Activated CD4-positive, CD25-positive, alpha-beta regulatory T cell (primary cell): ENCODE results near the gene CTSD.

Experiments used
- DNase-seq, 4 experiments: peaks; one replicate each; lab custom pipeline; 2025; lab: John Stamatoyannopoulos, UW

Gene CTSD

DNA sequence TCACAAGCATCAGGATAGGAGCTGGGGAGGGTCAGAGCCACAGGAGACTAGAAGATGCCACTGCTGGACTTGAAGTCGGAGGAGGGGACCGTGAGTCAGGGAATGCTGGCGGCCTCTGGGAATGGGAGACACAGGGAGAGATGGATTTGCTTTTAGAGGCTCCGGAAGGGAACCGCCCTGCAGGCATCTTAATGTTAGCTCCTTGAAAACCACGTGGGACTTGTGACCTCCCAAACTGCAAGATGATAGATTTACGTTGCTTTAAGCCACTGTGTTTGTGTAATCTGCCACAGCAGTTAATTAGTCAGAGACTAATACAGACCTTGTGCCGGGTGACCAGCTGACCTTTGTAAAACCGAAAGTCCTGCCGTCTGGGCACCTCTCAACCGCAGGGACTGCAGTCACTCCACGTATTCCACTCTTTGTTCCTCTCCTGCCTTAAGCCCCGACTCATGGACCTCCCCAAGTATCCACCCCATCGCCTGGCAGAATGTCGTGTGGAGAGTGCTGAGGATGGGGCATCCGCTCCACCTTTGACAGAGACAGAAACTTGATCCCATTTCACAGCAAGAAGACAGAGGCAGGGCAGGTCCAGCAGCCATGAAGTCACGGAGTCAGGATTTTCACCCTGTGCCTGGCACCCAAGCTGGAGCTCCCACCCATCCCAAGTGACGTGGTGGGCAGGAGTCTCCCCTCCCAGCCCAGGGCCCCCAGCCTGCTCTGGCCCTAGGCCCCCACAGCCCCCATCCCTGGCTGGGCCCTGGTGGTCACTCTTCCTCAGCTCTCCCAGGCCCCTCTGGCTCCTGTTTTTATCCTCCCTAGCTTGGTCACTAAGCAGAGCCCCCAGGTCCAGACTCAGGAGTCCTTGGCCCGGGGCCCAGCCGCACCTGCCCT is 19.4 kb upstream of the CTSD start:
- no peak for DNase-seq

DNA sequence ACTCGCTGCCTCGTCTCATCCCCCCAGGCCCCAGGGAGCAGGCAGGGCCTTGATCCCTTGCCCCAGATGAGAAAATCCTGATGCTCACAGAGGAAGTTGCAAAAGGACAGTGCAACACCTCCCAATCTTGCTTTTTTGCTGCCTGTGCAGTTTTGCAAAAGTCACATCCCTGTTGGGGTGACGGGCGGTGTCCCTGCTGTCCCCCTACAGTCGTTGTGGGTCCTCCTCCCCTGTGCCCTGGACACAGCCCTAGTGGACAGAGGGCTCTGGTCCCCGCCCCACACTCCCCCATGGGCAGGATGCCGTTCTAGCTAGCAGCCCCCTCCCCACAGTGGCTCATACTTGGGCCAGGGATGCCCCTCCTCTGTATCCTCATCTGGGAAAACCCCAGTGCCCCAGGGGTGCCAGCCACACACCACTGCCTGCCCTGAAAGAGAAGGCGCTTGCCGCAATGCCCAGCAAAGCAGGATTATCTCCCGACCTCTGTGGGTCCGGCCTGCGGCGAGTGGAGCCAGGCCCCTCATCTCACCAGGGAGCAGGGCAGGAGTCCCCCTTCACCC is 18.4 kb upstream of the CTSD start:
- no peak for DNase-seq

DNA sequence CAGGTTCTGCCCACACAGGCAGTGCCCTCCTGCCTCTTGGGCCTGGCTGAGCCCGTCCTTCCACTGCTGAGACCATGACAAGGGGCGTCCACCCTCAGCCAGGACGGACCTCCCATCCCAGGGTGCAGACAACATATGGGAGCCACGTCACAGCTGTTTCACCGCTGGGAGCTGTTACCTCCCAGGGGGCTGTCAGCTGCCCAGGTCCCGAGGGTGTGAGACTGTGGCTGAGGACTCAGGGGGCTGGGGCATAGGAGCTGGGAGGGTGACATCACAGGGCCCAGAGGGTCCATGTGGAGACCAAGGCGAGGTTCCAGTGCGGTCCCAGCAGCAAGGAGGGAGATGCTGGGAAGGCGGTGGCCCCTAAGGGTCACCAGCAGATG is 17.9 kb upstream of the CTSD start:
- no peak for DNase-seq

DNA sequence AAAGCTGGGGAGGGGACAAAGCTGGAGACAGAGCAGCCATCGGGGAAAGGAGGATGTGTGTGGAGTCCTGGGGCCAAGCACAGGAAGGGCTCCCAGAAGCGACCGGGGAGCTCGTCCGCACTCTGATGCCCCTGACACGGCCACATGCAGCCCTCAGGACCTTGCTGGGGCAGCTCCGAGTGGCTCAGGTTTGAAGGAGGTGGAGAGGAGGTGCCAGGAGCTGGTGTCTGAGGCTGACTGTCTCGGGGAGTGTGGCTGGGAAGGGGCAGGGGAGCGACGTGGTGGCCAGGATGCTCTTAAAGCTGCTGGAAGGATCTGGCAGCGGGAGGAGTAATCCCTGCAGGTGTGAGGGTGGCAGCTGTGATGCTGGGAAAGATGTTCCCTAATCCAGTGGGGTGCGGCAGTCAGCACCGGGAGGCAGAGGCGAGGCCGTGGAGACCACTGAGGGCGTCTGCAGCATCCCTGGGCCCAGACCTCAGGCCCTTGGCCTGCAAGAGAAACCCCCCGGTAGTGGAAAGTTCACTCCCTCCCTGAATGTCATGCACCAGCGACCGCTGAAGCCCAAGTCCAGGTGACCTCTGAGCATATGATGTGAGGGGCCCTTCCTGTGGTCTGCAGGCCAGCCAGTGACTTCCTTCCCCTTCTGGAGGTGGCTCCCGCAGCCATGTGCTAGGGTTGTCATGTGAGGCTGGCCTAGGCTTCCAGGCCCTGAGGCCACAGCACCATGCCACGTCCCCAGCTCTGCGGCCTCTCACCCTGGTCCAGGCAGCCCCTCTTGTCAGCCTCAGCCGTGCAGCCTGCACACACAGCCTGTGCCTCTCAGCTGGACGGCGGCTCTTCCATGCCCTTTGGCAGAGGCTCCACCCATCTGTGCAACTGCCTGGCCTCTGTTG is 17.2 kb upstream of the CTSD start:
- DNase-seq: no peak

DNA sequence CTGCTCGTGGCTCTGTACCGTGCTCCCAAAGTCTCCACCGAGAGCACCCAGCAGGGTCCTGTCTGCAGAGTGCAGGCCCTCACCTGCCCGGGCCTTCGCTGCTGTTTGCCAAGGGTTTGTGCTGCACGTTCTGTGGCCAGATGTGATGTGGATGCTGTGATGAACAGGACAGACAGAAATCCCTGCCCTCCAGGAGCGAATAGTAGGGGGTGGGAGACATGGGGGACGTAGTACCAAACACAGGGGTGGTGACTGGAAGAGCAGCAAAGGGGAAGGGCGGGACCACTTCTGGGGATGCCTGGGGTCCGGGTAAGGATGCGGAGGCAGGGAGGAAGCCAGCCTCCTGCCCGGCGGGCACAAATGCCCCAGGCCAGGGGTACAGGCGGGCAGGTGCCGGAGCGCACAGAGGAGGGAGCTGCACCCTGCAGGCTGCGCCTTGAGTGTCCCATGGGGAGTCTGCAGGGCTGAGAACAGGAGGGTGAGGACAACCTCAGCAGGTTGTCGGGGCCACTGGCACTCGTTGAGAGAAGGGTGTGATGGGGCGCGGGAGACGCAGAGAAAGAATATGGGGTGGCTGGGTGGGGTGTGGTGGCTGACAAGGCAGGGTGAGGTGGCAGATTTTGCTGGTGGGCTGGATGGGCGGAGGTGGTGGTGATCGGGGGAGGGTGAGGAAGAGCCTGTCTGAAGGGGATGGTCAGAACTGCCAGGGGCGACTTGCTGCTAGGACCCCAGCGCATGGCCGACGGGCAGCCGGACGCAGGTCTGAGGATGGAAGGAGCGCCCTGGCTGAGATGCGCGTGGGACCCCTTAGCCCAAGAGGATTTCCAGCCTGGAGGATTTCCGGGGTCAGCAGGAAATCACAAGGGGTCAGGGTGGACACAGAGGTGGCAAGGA is 16.3 kb upstream of the CTSD start:
- DNase-seq: no peak

DNA sequence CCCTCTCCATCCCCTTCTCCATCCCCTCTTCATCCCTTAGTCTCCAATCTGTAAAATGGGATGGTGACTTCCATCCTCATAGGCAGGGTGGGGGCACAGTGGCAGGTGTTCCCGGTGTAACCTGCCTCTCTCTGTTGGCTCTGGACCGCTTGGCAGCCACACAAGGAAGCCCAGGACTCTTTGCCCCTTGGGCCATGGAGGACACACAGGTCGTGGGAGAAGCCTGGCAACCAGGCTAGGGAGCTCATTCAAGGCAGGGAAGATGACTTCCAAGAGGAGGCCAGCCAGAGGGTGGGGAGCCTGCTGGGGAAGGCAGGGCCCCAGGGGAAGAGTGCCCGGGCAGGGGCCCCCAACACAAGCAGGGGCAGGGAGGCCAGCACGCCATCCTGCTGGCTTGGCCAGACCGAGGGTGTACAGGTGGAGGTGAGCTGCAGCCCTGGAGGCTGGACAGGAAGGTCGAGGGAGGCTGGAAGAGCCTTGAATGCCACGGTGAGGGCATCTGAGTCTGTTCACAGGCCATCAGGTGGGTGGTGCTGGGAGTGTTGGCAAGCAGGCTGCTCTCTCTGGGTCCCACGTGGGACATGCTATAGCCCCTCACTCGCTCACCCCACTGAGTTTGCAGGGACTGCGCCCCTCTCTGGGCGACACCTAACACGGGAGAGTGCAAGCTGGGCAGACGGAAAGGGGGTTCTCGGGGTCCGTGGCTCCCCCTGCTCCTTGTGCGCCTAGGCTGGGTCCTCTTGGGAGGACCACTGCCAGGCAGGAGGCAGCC is 15.5 kb upstream of the CTSD start:
- no peak for DNase-seq

DNA sequence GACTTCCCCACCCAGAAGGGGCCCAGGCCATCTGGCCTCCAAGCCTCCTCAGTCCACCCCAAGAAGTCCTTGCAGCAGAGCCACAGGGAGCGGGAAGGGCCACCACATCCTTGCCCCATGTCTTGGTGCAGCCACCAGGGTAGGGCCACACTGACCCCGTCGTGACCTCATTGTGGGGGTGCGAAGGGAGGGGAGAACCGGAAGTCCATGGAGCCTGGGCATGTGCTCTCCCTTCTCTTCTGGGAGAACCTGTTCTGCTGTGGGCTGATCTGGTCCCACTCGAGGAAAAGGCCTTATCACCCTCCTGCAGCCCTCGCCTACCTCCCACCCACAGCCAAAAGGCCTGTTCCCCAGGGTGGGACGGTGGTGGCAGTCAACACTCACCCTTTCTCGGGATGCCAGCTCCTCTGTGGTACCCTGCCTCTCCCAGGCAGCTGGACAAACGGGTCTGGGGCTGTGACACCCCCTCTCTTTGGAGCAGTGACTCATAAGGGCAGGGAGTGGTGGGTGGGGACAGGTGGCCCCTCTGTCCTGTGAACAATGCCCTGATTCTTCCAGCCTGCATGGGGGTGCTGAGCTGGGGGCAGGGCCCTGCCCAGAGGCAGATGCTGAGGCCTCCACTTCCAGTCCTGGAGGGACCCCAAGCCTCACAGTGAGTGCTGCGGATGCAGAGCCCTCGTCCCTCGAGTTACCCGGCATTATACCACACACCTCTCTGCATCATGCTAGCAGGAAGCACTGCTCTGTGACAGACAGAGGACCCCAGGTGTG is 14.6 kb upstream of the CTSD start:
- DNase-seq: no peak

DNA sequence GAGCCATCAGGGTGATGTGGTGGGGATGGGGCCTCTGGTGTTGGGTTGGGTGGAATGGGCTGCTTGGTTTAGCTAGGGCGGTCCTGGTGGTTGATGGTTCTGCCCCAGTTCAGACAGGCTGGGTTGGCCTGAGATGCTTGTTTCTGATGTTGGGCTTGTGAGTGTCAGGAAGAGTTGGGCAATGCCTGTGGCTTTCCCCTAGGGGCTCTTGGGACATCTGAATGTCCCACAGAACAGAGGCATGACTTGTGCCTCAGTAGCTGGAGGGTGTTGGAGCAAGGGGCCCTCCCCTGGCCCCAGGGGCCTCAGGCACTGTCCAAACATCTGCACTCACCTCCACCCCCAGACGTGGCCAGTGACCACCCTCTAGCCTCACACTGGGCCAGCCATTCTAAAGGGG is 14.0 kb upstream of the CTSD start:
- no peak for DNase-seq

DNA sequence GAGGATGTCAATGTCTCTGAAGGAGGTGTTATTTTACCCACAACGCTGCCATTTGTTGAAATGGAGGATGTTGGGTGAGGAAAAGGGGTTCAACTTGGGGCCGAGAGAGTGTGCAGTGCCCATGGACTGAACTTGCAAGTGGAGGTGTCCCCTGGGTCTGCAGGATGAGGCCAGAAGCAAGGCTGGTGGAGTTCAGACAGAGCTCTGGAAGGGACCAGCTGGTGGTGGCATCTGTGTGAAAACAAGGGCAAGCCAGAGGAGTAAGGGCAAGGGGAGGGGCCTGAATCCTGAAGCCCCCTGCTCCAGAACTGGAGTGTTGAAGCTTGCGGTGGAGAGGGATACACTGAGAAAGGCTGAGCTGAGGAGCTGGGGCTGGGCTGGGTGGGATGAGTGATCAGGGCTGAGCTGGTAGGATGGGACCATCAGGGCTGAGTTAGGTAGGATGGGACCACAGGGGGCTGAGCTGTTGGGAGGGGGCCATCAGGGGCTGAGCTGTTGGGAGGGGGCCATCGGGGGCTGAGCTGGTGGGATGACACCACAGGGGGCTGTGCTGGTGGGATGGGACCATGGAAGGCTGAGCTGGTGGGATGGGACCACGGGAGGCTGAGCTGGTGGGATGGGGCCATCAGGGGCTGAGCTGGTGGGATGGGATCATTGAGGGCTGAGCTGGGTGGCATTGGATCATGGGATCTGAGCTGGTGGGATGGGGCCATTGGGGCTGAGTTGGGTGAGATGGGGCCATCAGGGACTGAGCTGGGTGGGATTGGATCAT is 13.4 kb upstream of the CTSD start:
- DNase-seq: no peak

DNA sequence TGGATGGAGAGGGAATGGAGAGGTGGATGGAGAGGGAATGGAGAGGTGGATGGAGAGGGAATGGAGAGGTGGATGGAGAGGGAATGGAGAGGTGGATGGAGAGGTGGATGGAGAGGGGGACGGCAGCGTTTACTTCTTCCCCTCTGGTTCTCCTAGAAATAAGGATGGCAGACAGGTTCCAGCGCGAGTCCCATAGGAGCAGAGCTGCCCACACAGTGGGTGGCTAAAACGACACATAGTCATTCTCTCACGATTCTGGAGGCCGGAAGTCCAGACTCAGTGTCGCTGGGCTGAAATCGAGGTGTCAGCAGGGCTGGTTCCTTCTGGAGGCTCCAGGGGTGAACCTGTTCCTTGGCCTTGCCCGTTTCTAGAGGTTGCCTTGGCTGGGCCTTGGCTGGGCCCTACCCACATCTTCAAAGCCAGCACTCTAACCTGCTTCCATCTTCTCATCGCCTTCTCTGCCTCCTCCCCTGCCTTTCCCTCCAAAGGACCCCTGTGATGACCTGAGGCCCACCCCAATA is 12.7 kb upstream of the CTSD start:
- no peak for DNase-seq

DNA sequence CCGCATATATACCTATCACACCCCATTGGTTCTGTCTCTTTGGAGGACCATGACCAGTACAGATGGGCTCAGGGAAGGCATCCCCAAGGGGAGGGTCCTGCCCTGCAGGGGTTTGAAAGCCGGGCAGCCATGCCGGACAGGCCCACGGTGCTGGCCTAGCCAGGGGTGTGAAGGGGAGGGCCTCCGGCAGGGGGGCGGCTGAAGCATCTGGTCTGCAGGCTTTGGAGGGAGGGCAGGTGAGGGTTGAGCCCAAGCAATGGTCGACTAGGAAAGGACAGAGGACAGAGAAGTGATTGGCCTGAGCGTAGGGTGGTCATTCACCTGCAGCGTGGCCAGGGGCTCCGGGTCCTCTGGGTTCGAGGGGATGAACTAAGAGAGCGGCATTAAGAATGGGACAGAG is 11.2 kb upstream of the CTSD start:
- no peak for DNase-seq

DNA sequence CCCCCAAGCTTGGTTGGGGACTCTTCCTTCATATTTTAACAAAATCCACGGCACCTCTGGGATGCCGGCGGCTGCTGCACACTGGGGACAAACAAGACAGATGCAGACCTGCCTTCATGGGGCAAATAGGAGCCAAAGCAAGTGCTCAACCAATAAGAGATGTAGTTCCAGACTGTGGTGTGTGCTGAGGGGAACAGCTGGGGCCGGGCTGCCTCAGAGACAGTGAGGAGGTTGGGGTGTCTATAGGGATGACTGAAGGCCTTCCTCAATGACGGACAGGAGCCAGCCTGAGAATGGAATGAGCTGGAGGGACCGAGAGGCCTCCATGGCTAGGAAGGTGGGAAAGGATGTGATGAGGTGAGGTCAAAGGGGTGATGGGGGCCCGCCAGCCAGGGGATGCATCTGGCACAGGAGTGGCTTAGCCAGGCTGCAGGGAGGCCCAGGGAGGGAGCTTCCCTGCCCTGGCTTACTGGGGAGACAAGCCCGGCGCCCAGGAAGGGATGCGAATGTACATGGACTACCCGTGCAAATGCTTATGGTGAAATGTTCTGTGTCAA is 10.3 kb upstream of the CTSD start:
- DNase-seq: no peak

DNA sequence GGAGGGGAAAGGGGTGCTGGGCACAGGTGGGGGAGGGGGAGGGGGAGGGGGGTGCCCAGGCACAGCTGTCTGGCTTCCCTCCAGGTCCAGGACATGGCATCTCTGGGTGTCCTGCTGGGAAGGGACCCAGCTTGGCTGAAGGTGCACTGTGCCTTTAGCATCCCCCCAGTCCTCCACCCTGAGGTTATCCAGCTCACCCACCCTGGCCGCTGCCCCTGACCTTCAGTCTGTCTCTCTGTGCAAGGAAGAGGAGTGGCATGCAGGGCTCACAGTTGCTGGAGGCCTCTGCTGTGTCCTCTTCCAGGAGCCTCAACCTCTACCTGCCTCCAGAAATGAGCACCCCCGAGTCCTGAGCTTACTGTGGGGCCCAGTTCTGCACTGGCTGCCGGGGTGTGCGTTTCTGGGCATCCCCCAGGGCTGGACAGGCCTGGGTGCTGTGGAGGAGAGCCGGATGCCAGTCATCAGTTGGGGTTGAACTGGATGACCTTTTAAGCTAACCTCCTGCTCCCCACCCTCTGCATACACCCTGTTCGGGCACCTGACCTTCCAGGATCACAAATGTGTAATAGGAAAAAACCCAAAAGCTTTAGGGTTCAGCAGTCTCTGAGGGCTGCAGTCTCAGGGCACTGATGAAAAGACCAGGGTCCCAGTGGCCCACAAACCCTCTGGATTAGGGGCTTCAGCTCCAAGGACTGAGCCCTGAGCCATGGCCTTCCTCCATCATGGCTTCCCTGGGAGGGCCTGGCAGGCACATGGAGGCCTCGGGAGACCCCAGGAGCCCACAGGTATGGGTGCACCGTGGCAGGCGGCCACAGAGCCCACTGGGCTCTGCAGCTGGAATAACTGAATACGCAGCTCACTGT is 9.6 kb upstream of the CTSD start:
- DNase-seq: no peak

DNA sequence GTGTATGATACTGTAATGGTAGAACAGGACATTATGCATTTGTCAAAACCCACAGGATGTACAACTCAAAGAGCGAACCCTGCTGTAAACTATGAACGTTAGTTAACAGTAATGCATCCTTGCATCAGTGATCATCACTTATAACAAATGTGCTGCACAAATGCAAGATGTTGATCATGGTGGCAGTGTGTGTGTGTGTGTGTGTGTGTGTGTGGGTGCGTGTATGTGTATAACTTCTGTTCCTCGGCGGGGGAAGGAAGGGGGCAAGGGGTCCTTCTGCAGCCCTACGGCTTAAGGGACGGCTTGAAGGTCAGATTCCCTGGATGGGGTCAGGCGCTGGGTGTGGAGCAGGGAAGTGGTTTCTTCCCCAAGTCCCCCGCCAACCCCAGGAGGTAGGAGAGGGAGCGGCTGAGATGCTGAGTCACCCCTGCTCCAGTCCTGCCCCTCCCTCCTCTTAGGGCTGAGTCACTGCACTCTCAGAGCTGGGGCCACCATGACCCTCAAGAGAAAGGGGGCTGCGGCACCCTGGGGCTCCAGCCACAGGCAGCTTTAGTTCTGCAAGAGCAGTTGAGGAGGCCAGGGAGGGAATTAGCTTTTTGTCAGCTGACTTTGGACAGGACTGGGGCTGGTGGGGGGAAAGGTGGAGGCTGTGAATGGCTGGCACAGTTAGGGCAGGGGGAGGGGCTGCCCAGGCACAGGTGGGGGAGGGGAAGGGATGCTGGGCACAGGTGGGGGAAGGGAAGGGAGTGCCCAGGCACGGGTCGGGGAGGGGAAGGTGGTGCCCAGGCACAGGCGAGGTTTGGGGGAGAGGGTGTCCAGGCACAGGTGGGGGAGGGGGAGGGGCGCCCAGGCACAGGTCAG is 8.8 kb upstream of the CTSD start:
- peak in 1 of 4 experiments; percentile 38 for DNase-seq

DNA sequence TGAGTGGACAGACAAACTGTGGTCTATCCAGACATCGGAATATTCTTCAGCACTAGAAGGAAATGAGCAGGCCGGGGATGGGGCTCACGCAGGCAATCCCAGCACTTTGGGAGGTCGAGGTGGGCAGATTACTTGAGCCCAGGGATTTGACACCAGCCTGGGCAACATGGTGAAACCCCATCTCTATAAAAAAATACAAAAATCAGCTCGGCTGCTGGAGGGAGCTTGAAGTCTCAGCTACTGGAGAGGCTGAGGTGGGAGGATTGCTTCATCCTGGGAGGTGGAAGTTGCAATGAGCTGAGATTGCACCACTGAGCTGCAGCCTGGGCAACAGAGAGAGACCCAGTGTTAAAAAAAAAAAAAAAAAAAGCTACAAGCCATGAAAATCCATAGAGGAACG is 8.0 kb upstream of the CTSD start:
- DNase-seq: no peak

DNA sequence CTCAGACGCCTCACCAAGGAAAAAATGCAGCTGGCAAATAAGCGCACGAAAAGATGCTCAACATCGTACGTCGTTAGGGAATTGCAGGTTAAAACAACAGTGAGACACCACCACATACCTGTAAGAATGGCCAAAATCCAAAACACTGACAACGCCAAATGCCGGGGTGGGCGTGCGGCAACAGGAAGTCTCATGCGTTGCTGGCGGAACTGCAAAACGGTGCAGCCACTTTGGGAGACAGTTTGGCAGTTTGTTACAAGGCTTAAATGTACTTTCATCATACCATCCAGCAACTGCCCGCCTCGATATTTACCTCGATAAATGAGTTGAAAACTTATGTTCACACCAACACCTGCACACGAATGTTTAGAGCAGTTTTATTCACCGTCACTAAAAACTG is 7.5 kb upstream of the CTSD start:
- DNase-seq: no peak

DNA sequence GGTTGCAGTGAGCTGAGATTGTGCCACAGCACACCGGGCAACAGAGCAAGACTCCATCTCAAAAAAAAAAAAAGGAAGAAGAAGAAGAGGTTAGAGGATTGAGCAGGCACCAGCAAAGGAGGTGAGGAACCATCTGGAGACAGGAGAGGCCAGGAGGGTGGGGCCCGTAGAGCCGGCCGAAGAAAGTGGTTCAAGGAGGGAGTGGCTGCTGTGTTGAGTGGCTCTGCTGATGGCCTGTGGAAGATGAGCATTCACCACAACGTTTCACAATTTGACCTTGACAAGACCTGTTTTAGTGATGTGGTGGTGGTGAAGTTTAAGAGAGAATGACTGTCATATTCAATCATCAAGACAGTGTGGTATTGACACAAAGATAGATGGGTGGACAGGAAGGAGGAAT is 6.8 kb upstream of the CTSD start:
- no peak for DNase-seq
